Ovary (tissue), 3 donors: ENCODE data around the gene POLN.

Source experiments
- EP300 ChIP-seq: sonication (generic); formaldehyde crosslinking; IDR thresholded peaks from one replicate; pipeline ENCODE4 v1.6.1; 2017; ENCODE audit warnings: antibody characterized with exemption
- POLR2A ChIP-seq: fragments of 450-650 bp; IDR thresholded peaks from one replicate; pipeline ENCODE4 v1.6.1; 2017; ENCODE audit warnings: antibody characterized with exemption, mild to moderate bottlenecking, moderate library complexity
- TF ChIP-seq, protein P1 (sequence below), 3 donors: fragments of 450-650 bp in 2 of 3; fragments of 200-600 bp in 1 of 3; IDR thresholded peaks; one replicate each; pipeline versions ENCODE4 v1.5.1 to v1.8.0; 2016 to 2022; ENCODE audit warnings: antibody characterized with exemption in 3 of 3, mild to moderate bottlenecking in 1 of 3
- donor health status: DM: no; HTN: no; CAD: no.

DNA sequence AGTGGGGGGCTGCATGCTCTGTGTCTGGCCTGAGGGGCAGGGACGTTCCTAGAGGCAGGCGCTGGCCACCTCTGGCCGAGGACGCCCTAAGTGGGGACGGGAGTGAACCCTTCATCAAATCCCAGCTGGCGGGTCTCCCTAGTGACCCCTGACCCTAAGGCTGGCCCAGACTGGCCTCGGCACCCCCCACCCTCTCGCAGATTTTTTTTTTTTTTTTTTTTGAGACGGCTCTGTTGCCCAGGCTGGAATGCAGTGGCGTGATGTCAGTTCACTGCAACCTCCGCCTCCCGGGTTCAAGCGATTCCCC lies 21.0 kb upstream of the POLN start:
- TF ChIP-seq, protein P1, sequence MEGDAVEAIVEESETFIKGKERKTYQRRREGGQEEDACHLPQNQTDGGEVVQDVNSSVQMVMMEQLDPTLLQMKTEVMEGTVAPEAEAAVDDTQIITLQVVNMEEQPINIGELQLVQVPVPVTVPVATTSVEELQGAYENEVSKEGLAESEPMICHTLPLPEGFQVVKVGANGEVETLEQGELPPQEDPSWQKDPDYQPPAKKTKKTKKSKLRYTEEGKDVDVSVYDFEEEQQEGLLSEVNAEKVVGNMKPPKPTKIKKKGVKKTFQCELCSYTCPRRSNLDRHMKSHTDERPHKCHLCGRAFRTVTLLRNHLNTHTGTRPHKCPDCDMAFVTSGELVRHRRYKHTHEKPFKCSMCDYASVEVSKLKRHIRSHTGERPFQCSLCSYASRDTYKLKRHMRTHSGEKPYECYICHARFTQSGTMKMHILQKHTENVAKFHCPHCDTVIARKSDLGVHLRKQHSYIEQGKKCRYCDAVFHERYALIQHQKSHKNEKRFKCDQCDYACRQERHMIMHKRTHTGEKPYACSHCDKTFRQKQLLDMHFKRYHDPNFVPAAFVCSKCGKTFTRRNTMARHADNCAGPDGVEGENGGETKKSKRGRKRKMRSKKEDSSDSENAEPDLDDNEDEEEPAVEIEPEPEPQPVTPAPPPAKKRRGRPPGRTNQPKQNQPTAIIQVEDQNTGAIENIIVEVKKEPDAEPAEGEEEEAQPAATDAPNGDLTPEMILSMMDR (IDR thresholded peaks at IDR 0.05): no peak
- no peak for TF ChIP-seq POLR2A
- TF ChIP-seq EP300: no peak
